GM18517 (cell line): ENCODE data around the gene EPN1.

Experiments used
- ATAC-seq: cut with Tn5 transposase; IDR thresholded peaks from one replicate; pipeline ENCODE4 v1.9.1; 2021; ENCODE audit warnings: mild to moderate bottlenecking, moderate library complexity; ENCODE audit not compliant: unreplicated experiment

EPN1 gene

GRCh38 chr19:55674841-55675660 is at the start of gene EPN1:
Gene EPN1, plus strand, starts transcription at chr19:55675226. Its CDS starts 3,402 bp downstream, at chr19:55678628.
- peak; percentile 42 for ATAC-seq

GRCh38 chr19:55626350-55626749 is 48.7 kb upstream of the EPN1 start:
- no peak for ATAC-seq

- no peak for ATAC-seq
Measured at GRCh38 chr19:55632463-55632834, 42.6 kb upstream of the EPN1 start.

GRCh38 chr19:55633861-55634260 is 41.2 kb upstream of the EPN1 start:
- no peak for ATAC-seq

- no peak for ATAC-seq
Measured at GRCh38 chr19:55635334-55635717, 39.7 kb upstream of the EPN1 start.

GRCh38 chr19:55635856-55636440 is 39.1 kb upstream of the EPN1 start:
- ATAC-seq: no peak

- ATAC-seq: no peak
Measured at GRCh38 chr19:55636723-55637122, 38.3 kb upstream of the EPN1 start.

- ATAC-seq: no peak
Measured at GRCh38 chr19:55637534-55637933, 37.5 kb upstream of the EPN1 start.

- ATAC-seq: no peak
Measured at GRCh38 chr19:55638864-55639359, 36.1 kb upstream of the EPN1 start.

GRCh38 chr19:55640043-55640576 is 34.9 kb upstream of the EPN1 start:
- no peak for ATAC-seq

GRCh38 chr19:55640577-55641425 is 34.2 kb upstream of the EPN1 start, which contains the start of gene ZNF580:
Gene ZNF580, plus strand, starts transcription at chr19:55641002. Its CDS starts 1,507 bp downstream, at chr19:55642509.
- no peak for ATAC-seq

GRCh38 chr19:55641426-55642152 is 33.4 kb upstream of the EPN1 start:
- ATAC-seq: no peak

GRCh38 chr19:55642153-55643002 is 32.6 kb upstream of the EPN1 start:
- no peak for ATAC-seq

- ATAC-seq: no peak
Measured at GRCh38 chr19:55643003-55643886, 31.8 kb upstream of the EPN1 start, which contains the start of gene ZNF581. Gene ZNF581, plus strand, starts transcription at chr19:55643649. Its CDS starts 923 bp downstream, at chr19:55644572.

- ATAC-seq: no peak
Measured at GRCh38 chr19:55643887-55644176, 31.2 kb upstream of the EPN1 start.

- ATAC-seq: no peak
Measured at GRCh38 chr19:55644191-55644833, 30.7 kb upstream of the EPN1 start.

GRCh38 chr19:55644842-55645511 is 30.0 kb upstream of the EPN1 start:
- no peak for ATAC-seq

GRCh38 chr19:55645512-55645881 is 29.5 kb upstream of the EPN1 start:
- no peak for ATAC-seq
